Activated CD4-positive, alpha-beta T cell treated with anti-CD3 and anti-CD28 coated beads for 36 hours (primary cell): ENCODE measurements around the gene NTN3. TPM values are rescaled to one million over a fixed set of nuclear protein-coding genes. Genes with fewer than 3 reads are reported as not detected.
A peak's percentile ranks its signal among the peaks of the same experiment; 100 is the strongest.

Source experiments
- ATAC-seq: fragments of 200-7000 bp; cut with Tn5 transposase; one replicate; pipeline ENCODE4 v1.10.0; 2021; ENCODE audit warnings: mild to moderate bottlenecking, moderate library complexity
- CTCF ChIA-PET: fragments of 350-600 bp; sonication (Branson Sonifier 250); formaldehyde crosslinking; loops from one replicate; lab custom pipeline; 2021; ENCODE audit warnings: antibody characterized with exemption; lab: Charles Lee
- POLR2A ChIA-PET: fragments of 350-600 bp; sonication (Branson Sonifier 250); formaldehyde crosslinking; loops from one replicate; lab custom pipeline; 2021; ENCODE audit warnings: antibody characterized with exemption, inconsistent platforms; lab: Charles Lee
- DNase-seq: peaks from one replicate; pipeline ENCODE4 v3.0.0-alpha.2; 2020
- H3K27ac Mint-ChIP-seq: one replicate; pipeline ENCODE4 v1.8.0; 2021; ENCODE audit warnings: mixed read lengths
- H3K27me3 Mint-ChIP-seq: one replicate; pipeline ENCODE4 v1.8.0; 2021; ENCODE audit warnings: mixed read lengths
- H3K36me3 Mint-ChIP-seq: one replicate; pipeline ENCODE4 v1.8.0; 2021; ENCODE audit warnings: low read depth, mixed read lengths
- H3K4me1 Mint-ChIP-seq: one replicate; pipeline ENCODE4 v1.8.0; 2021; ENCODE audit warnings: mixed read lengths
- H3K4me3 Mint-ChIP-seq: one replicate; pipeline ENCODE4 v1.8.0; 2021; ENCODE audit warnings: mild to moderate bottlenecking, moderate library complexity, mixed read lengths
- H3K9me3 Mint-ChIP-seq: one replicate; pipeline ENCODE4 v1.8.0; 2021; ENCODE audit warnings: low read depth, mixed read lengths
- intact Hi-C, 2 experiments: fragments of 100-400 bp; cut with DNase I in 1 of 2; cut with micrococcal nuclease in 1 of 2; formaldehyde crosslinking; loops; one replicate each; pipeline versions ENCODE4 v1.14.2 to v1.15.1; 2022 to 2024; cut with DNase I, micrococcal nuclease
- microRNA-seq: library from miRNA; unstranded; fragments of <30 nt; microRNA quantifications from one replicate; pipeline ENCODE4 v1.2.0, GENCODE V29; 2021; ENCODE audit warnings: borderline replicate concordance
- total RNA-seq, 2 experiments: library from RNA; stranded (reverse); gene quantifications; one replicate each; pipeline ENCODE4 v1.2.3, GENCODE V29; 2021

Gene NTN3
- total RNA-seq, 2 experiments from 2014 or later: not detected

- DNase-seq (no peak), ATAC-seq (no peak)
- intact Hi-C loops: loop anchor here in 1 of 2 experiments (10.0 kb wide), 1 partner anchor 524 kb away; no protein-coding TSS in a partner anchor
- Mint-ChIP-seq H3K4me3 (peak overlapping the region; percentile 80), H3K27me3 (no peaks in the 10 kb centered on the region), H3K36me3 (peaks cover 21% of the 10 kb centered on the region), H3K27ac (peak overlapping the region; percentile 82), H3K9me3 (no peaks in the 10 kb centered on the region), H3K4me1 (peaks cover 56% of the 10 kb centered on the region)
- POLR2A ChIA-PET: no interaction called here
- CTCF ChIA-PET: interaction anchor here (2.5 kb wide), 1 partner anchor 18 kb away, joined by 11 read pairs; no protein-coding TSS in a partner anchor
These were observed 48.0 kb downstream of the NTN3 start for GRCh38 chr16:2518823-2519710.

GRCh38 chr16:2519711-2520080, 48.6 kb downstream of the NTN3 start:
- CTCF ChIA-PET: interaction anchor here (0.6 to 2.5 kb wide), 5 partner anchors 9 to 182 kb away, joined by 3 to 11 read pairs (median 3); partner anchors contain the start of gene CEMP1
- Mint-ChIP-seq H3K9me3 (no peaks in the 10 kb centered on the region), H3K36me3 (peaks cover 24% of the 10 kb centered on the region), H3K4me3 (peak overlapping the region; percentile 80), H3K4me1 (peaks cover 54% of the 10 kb centered on the region), H3K27me3 (no peaks in the 10 kb centered on the region), H3K27ac (peak overlapping the region; percentile 82)
- POLR2A ChIA-PET: interaction anchor here (1.1 to 1.5 kb wide), 3 partner anchors 10 to 25 kb away, joined by 3 to 8 read pairs (median 5); partner anchors contain the start of gene CEMP1
- ATAC-seq: no peak
- intact Hi-C loops: loop anchor here (1.0 to 10.0 kb wide), 6 partner anchors 12 to 525 kb away; partner anchors contain the start of genes CCNF (in 1 of the 2), CEMP1 (in 1 of the 2) and RNPS1 (in 1 of the 2)
- DNase-seq: no peak

GRCh38 chr16:2520097-2520783, 49.1 kb downstream of the NTN3 start, which contains the start of gene AMDHD2:
AMDHD2 (plus strand) TSS chr16:2520371; CDS start chr16:2520459, 88 bp downstream.
- H3K9me3 Mint-ChIP-seq: no peaks in the 10 kb centered on the region
- H3K27me3 Mint-ChIP-seq: no peaks in the 10 kb centered on the region
- H3K36me3 Mint-ChIP-seq: peaks cover 26% of the 10 kb centered on the region
- CTCF ChIA-PET: interaction anchor here (0.6 to 2.5 kb wide), 5 partner anchors 8 to 182 kb away, joined by 3 to 11 read pairs (median 3); partner anchors contain the start of gene CEMP1
- ATAC-seq (peak; percentile 77), DNase-seq (peak; percentile 95)
- POLR2A ChIA-PET: interaction anchor here (0.6 to 1.5 kb wide), 4 partner anchors 9 to 365 kb away, joined by 3 to 8 read pairs (median 4); partner anchors contain the start of genes CEMP1 and TRAF7
- intact Hi-C loops: loop anchor here (1.0 kb wide), 5 partner anchors 11 to 252 kb away; partner anchors contain the start of genes CCNF (in 1 of the 2), CEMP1 (in 1 of the 2) and RNPS1 (in 1 of the 2)
- H3K27ac Mint-ChIP-seq: peak within 1 kb of the TSS; percentile 89
- H3K4me3 Mint-ChIP-seq: peak within 1 kb of the TSS; percentile 80
- H3K4me1 Mint-ChIP-seq: peaks cover 52% of the 10 kb centered on the region

- intact Hi-C loops: loop anchor here (1.0 kb wide), 5 partner anchors 10 to 253 kb away; partner anchors contain the start of genes CCNF (in 1 of the 2), CEMP1 (in 1 of the 2) and RNPS1 (in 1 of the 2)
These were observed 49.9 kb downstream of the NTN3 start for GRCh38 chr16:2520784-2521531.

More at GRCh38 chr16:2520784-2521531, 49.9 kb downstream of the NTN3 start:
- DNase-seq (peak; percentile 67), ATAC-seq (peak; percentile 43)
- Mint-ChIP-seq H3K27ac (peak overlapping the region; percentile 89), H3K4me3 (peak overlapping the region; percentile 80), H3K27me3 (no peaks in the 10 kb centered on the region), H3K4me1 (peaks cover 45% of the 10 kb centered on the region), H3K9me3 (no peaks in the 10 kb centered on the region), H3K36me3 (peaks cover 26% of the 10 kb centered on the region)
- POLR2A ChIA-PET: interaction anchor here (1.1 to 1.5 kb wide), 3 partner anchors 8 to 23 kb away, joined by 3 to 8 read pairs (median 5); partner anchors contain the start of gene CEMP1
- CTCF ChIA-PET: interaction anchor here (1.6 kb wide), 1 partner anchor 10 kb away, joined by 3 read pairs; the partner anchor contains the start of gene CEMP1

Small RNAs within 50 kb of the gene (microRNA-seq; reads per million reads assigned to microRNA genes)
- gene MIR6767 (not detected), gene MIR6768 (not detected)

Other genes with a start within 250 kb of the NTN3 start
- gene E4F1, start 247.7 kb upstream of the NTN3 start, total RNA-seq: 10 to 100 TPM; 18.0 to 18.6 TPM
- under 1 TPM; 0.51 to 0.55 TPM for gene DNASE1L2, start 234.9 kb upstream of the NTN3 start, total RNA-seq
- gene ECI1, start 219.7 kb upstream of the NTN3 start, total RNA-seq: 10 to 100 TPM; 23.0 to 41.0 TPM
- 100 to 1,000 TPM; 327 to 445 TPM for gene RNPS1, start 203.2 kb upstream of the NTN3 start, total RNA-seq
- gene ABCA3, start 130.6 kb upstream of the NTN3 start, total RNA-seq: 1 to 10 TPM; 6.0 to 7.2 TPM
- gene CCNF, start 41.9 kb upstream of the NTN3 start, total RNA-seq: 10 to 100 TPM; 52.2 to 53.4 TPM
- 10 to 100 TPM; 21.0 to 23.1 TPM for gene TEDC2, start 11.2 kb upstream of the NTN3 start, total RNA-seq
- gene TBC1D24, start 3.8 kb downstream of the NTN3 start, total RNA-seq: 10 to 100 TPM; 10.4 to 12.7 TPM
- 100 to 1,000 TPM in 1 of 2 experiments, 10 to 100 TPM in 1; 91.7 to 130 TPM for gene ATP6V0C, start 42.7 kb downstream of the NTN3 start, total RNA-seq
- gene AMDHD2, start 49.1 kb downstream of the NTN3 start, total RNA-seq: 10 to 100 TPM; 20.9 to 31.6 TPM
- gene CEMP1, start 60.1 kb downstream of the NTN3 start, total RNA-seq: not detected
- 10 to 100 TPM; 30.4 to 34.5 TPM for gene PDPK1, start 66.7 kb downstream of the NTN3 start, total RNA-seq
- gene KCTD5, start 211.2 kb downstream of the NTN3 start, total RNA-seq: 10 to 100 TPM; 24.0 to 26.2 TPM
- gene PRSS27, start 248.9 kb downstream of the NTN3 start, total RNA-seq: 1 to 10 TPM; 2.3 to 2.4 TPM